HG02588 (cell line): ENCODE measurements around the gene HMGN5.

Experiments
- ATAC-seq: cut with Tn5 transposase; IDR thresholded peaks from one replicate; pipeline ENCODE4 v1.9.1; 2021; ENCODE audit warnings: mild to moderate bottlenecking, moderate library complexity; ENCODE audit not compliant: unreplicated experiment

The HMGN5 gene

GRCh38 chrX:81120258-81120935, 81.3 kb downstream of the HMGN5 start:
- peak; percentile 27 for ATAC-seq

DNA sequence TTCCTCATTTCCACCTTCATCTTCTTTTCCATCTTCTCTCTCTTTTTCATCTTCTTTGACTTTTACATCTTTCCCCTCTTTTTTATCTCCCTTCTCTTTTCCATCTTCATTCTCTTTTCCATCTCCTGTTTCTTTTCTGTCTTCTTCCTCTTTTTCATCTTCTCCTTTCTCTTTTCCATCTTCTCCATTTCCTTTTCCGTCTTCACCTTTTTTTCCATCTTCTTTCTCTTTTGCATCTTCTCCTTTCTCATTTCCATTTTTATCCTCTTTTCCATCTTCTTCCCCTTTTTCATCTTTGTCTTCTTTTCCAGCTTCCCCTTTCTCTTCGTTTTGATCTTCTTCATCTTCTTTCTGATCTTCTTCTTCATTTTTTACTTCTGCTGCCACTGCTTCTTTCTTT, 87.0 kb downstream of the HMGN5 start:
- no peak for ATAC-seq

- no peak for ATAC-seq
Measured at GRCh38 chrX:81110286-81110685, 91.4 kb downstream of the HMGN5 start.

GRCh38 chrX:81082649-81083048, 119.1 kb downstream of the HMGN5 start:
- ATAC-seq = no peak
